Ecto neural progenitor cell (in vitro differentiated cells): ENCODE measurements around the gene BLVRB.
A peak's percentile ranks its signal among the peaks of the same experiment; 100 is the strongest.
"Not testable (repeated sequence)": the region's sequence is repeated elsewhere in the genome, so short reads cannot be mapped to it uniquely, and the experiment has no call there.

Experiments used
- DNase-seq: peaks from one replicate; pipeline ENCODE4 v3.0.0-alpha.2; 2018; ENCODE audit warnings: low spot score

BLVRB gene

DNA sequence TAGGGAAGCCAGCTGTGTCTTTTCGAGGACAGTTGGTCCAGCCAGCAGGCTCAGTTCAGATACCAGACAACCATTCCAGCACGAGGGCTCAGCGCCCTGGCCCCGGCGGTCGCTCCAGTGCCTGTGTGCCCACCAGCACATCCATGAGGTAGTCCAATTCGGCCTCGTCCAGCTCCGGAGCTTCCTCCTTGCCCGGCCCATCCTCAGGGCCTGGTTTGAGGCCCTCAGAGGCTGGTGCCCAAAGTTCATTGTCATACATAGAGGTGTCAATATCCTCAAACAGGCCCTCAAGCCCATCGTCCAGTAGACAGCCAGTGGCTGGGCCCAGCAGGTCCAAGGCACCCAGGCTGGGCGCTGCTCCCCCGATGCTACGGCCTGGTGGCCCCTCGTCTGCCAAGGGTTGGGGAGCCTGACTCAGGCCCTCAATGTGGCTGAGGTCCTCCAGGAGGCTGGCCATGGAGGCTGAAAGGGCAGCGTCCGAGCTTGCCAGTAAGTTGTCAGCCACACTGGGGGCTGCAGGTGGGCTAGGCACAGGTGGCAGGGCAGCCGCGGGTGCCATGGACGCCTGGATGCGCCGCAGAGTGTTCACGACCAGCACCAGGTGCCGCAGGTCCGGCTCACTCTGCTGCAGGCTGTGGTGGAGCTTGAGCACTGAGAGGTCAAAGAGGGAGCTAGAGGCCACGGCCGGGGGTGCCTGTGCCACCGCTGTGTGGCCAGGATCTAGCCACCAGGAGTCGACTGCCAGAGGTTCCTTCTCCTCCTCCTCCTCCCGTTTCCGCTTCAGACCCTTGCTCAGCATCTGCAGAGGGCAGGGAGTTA is 42.6 kb downstream of the BLVRB start:
- no peak for DNase-seq

GRCh38 chr19:40421993-40422747 is 43.4 kb downstream of the BLVRB start:
- DNase-seq: no peak

DNA sequence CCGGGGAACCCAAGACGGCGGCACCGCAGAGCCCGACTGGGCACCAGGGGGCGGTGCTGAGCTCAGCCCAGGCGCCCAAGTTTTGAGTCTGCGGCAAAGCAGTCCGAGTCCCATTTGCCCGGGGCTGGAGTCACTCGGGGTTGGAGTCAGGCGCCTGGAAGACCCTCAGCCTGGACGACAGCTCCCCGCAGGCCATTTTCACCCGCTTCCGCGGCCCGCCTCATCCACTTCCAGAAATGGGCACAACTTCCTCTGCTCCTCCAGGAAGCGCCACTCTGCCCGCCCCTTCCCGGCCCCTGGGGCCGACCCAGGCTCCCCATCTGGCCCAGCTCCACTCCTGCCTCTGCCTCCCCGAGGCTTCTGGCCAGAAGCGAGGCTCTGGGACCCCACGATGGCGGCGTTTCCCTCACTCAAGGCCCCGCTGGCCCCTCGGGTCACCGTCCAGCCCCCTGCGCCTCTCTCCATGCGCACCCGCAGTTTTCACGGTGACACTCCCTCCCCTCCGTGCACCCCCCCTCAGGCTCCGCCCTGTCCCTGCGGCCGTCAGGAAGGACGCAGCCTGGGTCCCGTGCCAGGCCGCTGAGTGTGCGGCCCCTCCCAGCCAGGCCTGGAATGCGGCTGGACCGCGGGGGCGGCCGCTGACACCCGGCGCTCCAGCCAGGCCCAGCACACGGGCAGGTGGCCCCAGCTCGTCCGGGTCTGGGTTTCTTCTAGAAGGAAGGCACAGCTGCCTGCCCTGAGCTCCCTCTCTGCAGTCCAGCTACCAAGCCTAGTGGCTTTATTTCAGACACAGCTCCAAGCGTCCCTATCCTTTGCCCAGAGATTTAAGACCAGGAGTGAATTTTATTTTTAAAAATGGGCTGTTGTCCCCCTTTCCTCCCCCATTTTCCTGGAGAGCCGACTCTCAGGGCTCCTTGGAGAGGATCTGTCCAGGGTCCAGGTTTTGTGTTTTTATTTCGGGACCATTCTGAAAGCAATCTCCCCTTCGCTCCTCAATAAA is 44.5 kb downstream of the BLVRB start:
- DNase-seq: peak; percentile 94

DNA sequence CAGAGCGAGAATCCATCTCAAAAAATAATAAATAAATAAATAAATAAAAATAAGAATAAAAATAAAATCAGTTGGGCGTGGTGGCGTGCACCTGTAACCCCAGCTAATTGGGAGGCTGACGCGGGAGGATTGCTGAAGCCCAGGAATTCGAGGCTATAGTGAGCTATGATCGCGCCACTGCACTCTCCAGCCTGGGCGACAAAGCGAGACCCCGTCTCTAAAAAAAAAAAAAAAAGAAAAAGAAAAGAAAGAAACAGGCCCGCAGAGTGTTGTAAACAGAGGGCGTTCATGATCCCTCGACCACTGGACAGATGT is 45.1 kb downstream of the BLVRB start:
- no peak for DNase-seq

DNA sequence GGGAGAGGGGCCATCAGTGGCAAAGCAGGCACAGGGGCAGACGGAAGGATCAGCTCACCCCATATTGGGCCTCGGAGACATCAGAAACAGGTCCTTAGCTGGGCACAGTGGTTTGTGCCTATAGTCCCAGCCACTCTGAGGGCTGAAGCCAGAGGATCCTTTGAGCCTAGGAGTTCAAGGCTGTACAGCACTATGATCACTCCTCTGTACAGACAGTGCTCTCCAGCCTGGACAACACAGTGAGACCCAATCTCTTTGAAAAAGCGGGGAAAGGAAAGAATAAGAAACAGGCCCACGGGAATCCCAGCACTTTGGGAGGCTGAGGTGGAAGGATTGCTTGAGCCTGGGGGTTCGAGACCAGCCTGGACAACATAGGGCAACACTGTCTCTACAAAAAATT is 45.8 kb downstream of the BLVRB start:
- no peak for DNase-seq

- DNase-seq: no peak
Measured at GRCh38 chr19:40419066-40419612, 46.4 kb downstream of the BLVRB start.

- DNase-seq: no peak
Measured at GRCh38 chr19:40418040-40418439, 47.5 kb downstream of the BLVRB start.

DNA sequence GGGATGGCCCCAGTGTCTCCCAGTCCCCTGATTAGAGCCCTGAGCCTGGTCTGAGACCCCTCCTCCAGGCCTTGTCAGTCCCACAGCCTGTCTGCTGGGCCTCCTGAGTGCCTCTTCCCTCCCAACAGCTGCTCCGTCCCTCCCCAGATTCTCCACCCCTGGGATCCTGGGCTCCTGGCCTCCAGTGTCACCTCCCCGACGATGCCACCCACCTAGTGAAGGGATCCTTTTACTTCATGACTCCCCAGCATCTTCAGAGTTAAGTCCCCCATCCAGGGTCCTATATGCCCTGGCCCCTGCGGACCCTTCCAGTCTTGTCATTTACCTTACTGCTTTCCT is 47.9 kb downstream of the BLVRB start:
- peak; percentile 51 for DNase-seq

DNA sequence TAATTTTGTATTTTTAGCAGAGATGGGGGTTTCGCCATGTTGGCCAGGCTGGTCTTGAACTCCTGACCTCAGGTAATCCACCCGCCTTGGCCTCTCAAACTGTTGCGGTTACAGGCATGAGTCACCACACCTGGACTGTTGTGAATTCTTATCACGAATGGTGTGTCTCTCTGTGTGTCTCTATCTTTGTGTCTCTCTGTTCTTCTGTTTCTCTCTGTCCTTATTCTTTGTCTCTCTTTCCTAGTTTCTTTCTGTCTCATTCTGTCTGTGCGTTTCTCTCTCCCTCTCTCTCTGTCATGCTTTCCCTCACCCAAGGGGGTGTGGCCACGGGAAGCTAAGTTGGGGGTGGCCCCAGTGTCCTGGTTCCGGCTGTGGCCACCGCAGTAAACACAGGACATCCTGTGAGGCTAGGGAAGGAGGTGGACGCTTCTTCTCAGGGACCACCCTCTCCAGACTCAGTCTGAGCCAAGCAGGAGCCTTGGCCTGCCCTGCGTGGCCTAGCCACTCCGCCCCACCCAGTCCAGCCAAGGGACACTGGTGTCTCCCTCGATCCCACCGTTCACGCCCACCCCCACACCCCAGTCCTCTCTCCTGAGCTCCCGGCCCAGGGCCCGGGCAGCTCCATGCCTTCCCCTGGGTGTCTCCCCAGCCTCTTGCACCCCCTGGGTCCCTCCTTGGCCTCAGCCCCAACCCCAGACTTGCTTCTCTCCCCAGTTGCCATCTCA is 48.5 kb downstream of the BLVRB start:
- peak; percentile 44 for DNase-seq

- DNase-seq: no peak
Measured at GRCh38 chr19:40415768-40416167, 49.8 kb downstream of the BLVRB start.

DNA sequence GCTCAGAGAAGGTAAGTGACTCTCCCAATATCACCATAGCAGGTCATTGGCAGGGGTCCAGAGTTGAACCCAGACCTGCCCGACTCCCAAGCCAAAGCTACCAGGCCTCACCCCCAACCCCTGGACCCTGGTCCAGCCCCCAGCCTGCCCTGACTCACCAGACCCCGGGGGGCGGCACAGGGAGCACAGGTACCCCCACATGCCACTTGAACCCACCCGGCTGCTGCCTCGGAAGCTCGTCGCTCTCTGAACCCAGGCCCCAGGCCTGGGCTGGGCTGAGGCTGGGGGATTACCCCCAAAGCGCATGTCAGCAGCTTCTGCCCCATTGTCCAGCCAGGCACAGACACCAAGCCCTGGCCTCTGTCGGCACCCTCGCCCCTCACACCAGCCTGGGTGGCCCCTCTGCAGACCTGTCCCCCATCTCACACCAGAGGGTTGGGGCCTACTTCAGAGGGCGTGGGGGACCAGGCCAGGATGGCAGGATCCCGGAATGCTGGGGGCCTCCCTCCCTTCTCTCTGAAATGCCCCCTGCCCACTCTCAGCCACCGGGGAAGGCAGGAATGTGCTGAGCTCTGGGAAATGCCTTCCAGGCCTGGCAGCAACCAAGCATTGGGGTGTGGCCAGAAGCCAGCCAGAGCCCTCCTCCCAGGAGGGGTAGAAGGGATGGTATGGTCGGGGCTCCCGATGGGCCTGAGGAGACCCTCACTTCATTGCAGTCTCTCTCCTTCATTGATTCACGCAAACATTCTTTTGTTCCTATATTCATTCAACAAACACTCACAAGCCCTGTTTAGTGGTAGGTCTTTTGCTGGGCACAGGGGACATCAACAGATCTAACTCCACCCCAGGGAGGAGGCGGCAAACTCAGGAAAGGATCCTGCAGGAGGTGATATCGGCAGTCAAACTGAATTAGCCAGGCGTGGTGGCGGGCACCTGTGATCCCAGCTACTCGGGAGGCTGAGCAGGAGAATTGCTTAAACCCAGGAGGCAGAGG is 50.7 kb downstream of the BLVRB start:
- peak; percentile 52 for DNase-seq

- DNase-seq: peak; percentile 71
Measured at GRCh38 chr19:40413291-40413845, 52.2 kb downstream of the BLVRB start, which contains the start of gene PRX. Gene PRX, minus strand, starts transcription at chr19:40413378. Its CDS starts 5,446 bp downstream, at chr19:40407932.

DNA sequence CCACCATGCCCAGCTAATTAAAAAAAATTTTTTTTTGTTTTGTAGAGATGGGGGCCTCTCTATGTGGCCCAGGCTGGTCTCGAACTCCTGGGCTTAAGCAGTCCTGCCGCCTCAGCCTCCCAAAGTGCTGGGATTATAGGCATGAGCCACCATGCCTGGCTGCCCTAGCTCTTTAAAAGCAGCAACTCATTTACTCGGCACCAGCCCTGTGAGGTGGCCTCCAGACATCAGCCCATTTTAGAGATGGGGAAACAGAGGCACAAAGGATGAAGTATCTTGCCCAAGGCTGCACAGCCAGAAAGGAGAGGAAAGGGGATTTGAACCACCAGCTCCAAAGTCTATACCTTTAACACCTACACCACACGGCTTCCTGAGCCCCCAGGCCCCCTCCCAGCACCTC is 52.7 kb downstream of the BLVRB start:
- DNase-seq: no peak

DNA sequence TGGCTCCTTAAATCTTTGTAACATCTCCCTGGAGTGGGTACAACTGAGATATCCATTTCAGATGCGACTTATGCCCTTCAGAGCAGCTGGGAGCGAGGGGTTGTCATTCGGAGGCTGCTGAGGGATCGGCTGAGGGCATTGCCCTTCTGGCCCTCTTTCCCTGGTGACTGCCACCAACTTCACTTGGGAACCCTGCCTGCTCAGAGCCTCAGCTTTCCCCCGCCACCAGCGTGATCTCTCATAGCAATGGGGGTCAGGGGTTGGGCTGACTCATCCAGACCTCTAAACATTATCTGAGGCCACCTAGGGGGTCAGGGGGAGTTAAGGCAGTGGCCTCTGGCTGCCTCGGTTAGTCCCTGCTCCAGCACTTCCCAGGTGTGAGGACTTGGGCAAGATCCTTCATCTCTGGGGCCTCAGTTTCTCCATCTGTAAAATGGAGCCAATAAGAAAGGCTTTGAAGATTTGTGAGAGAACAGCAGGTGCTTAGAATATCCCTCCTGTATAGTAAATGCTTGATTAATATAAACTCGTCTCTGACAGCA is 53.5 kb downstream of the BLVRB start:
- no peak for DNase-seq

- DNase-seq: no peak
Measured at GRCh38 chr19:40411125-40411842, 54.3 kb downstream of the BLVRB start.

DNA sequence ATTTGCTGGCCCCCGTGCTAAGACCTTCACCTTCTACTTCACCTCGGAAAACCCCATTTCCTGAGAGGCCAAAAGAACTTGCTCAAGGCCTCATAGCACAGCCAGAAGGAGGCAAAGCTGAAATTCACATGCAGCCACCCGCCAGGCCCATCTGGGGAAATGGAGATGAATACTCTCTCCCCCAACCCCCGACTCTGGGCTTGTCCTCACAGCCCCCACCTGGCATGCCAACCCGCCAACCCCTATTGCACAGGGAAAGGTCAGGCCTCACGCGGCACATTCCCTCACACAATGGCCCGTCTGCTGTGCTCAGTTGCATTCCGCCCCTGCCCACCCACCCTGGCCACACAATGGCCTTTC is 55.5 kb downstream of the BLVRB start:
- DNase-seq: no peak

DNA sequence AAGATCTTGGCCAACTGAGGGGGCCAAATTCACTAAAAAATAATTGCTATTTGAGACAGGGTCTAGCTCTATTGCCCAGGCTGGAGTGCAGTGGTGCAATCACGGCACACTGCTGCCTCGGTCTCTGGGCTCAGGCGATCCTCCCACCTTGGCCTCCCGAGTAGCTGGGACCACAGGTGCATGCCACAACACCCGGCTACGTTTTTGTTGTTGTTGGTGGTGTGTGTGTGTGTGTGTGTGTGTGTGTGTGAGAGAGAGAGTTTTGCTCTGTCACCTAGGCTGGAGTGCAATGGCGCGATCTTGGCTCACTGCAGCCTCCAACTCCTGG is 57.0 kb downstream of the BLVRB start:
- DNase-seq: not testable (repeated sequence)

GRCh38 chr19:40407714-40408597 is 57.6 kb downstream of the BLVRB start:
- no peak for DNase-seq
